Measurements from ENCODE around the gene FGFR4.

DNA sequence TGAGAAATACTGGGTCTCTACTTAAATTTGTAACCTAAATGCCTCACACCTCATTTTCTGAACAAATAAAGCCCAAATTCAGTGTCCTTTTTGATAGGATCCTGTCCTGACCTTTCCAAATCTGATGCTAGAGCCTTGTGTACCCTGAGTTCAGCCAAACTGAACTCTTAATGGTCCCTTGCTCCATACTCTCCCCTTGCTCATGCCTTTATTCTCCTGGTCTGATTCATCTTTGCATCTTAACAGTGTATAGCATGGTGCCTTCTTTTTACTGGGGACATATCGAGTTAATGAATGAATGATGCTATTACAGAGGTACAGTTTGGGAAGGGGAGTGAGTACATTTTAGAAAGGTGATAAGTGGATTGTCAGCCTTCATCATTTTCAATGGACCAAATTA, 56.1 kb downstream of the FGFR4 start:
- TF ChIP-seq, protein P1, sequence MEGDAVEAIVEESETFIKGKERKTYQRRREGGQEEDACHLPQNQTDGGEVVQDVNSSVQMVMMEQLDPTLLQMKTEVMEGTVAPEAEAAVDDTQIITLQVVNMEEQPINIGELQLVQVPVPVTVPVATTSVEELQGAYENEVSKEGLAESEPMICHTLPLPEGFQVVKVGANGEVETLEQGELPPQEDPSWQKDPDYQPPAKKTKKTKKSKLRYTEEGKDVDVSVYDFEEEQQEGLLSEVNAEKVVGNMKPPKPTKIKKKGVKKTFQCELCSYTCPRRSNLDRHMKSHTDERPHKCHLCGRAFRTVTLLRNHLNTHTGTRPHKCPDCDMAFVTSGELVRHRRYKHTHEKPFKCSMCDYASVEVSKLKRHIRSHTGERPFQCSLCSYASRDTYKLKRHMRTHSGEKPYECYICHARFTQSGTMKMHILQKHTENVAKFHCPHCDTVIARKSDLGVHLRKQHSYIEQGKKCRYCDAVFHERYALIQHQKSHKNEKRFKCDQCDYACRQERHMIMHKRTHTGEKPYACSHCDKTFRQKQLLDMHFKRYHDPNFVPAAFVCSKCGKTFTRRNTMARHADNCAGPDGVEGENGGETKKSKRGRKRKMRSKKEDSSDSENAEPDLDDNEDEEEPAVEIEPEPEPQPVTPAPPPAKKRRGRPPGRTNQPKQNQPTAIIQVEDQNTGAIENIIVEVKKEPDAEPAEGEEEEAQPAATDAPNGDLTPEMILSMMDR (IDR thresholded peaks at IDR 0.05; ENCODE audit: low read depth, low read length, poor library complexity, severe bottlenecking) = no peak
- TF ChIP-seq EZH2phosphoT487 (IDR thresholded peaks at IDR 0.05; ENCODE audit: borderline replicate concordance, low read length) = no peak

Data from DOHH2 (cell line).